OCI-LY3 (cell line): Measurements from ENCODE around the gene NEDD4L.

Experiments used
- H2AFZ ChIP-seq: fragments of 200-600, 300-600 bp; shearing (Covaris generic); 2 replicates; pipeline ENCODE4 v1.6.0; 2014; ENCODE audit warnings: antibody characterized with exemption, low read depth, low read length
- H3K27ac ChIP-seq: fragments of 200-600, 300-600 bp; sonication (generic); 2 replicates; pipeline ENCODE4 v1.5.1; 2014; ENCODE audit warnings: mild to moderate bottlenecking, low read length, moderate library complexity, mixed read lengths
- H3K27me3 ChIP-seq: fragments of 200-600, 300-600 bp; sonication (generic); 2 replicates; pipeline ENCODE4 v1.6.1; 2014; ENCODE audit warnings: low read depth, low read length, mixed read lengths
- H3K36me3 ChIP-seq: fragments of 200-600, 300-600 bp; sonication (generic); replicated peaks from 2 replicates; pipeline ENCODE3; 2014; ENCODE audit warnings: low read depth, low read length, mixed read lengths
- H3K4me1 ChIP-seq: fragments of 300-600, 200-600 bp; sonication (generic); 2 replicates; pipeline ENCODE4 v1.6.1; 2014; ENCODE audit warnings: low read length, mixed read lengths
- H3K4me2 ChIP-seq: fragments of 200-600, 300-600 bp; sonication (generic); 2 replicates; pipeline ENCODE4 v1.6.1; 2014; ENCODE audit warnings: low read length, mixed read lengths
- H3K4me3 ChIP-seq: fragments of 300-600, 200-600 bp; sonication (generic); 2 replicates; pipeline ENCODE4 v1.5.1; 2014; ENCODE audit warnings: antibody characterized with exemption, mild to moderate bottlenecking, low read length, moderate library complexity
- H3K79me2 ChIP-seq: fragments of 300-600, 200-600 bp; shearing (Covaris generic); 2 replicates; pipeline ENCODE4 v1.6.1; 2014; ENCODE audit warnings: mild to moderate bottlenecking, low read length, mixed read lengths
- H3K9ac ChIP-seq: fragments of 300-600, 200-600 bp; shearing (Covaris generic); 2 replicates; pipeline ENCODE4 v1.6.0; 2014; ENCODE audit warnings: mild to moderate bottlenecking, low read length, moderate library complexity
- H3K9me3 ChIP-seq: fragments of 200-600, 300-600 bp; shearing (Covaris generic); 2 replicates; pipeline ENCODE4 v1.6.1; 2014; ENCODE audit warnings: low read length, mixed read lengths; ENCODE audit not compliant: insufficient read depth
- H4K20me1 ChIP-seq: fragments of 200-600, 300-600 bp; sonication (generic); 2 replicates; pipeline ENCODE4 v1.6.1; 2016; ENCODE audit warnings: low read length, mixed read lengths; ENCODE audit not compliant: insufficient read depth
- CTCF ChIP-seq: fragments of 200-600, 300-600 bp; sonication (generic); IDR thresholded peaks from 2 replicates; pipeline ENCODE4 v1.5.1; 2014; ENCODE audit warnings: antibody characterized with exemption, low read length, low read depth
- EZH2phosphoT487 ChIP-seq: fragments of 200-600 bp; shearing (Covaris generic); IDR thresholded peaks from 2 replicates; pipeline ENCODE4 v1.6.1; 2018; ENCODE audit warnings: antibody characterized with exemption, mixed run types, low read depth

Gene NEDD4L

GRCh38 chr18:58249712-58250111 is 205.7 kb downstream of the NEDD4L start:
- Histone ChIP-seq H3K79me2 (peaks cover 11% of the 10 kb centered on the region; the same call in 1 of the 2 replicates), H3K9ac (no peak overlapping the region), H3K36me3 (peaks cover 41% of the 10 kb centered on the region), H4K20me1 (peaks cover 77% of the 10 kb centered on the region), H3K4me2 (no peak overlapping the region), H3K27ac (no peak overlapping the region), H2AFZ (no peak overlapping the region), H3K27me3 (no peaks in the 10 kb centered on the region), H3K4me1 (no peaks in the 10 kb centered on the region), H3K4me3 (no peak overlapping the region), H3K9me3 (no peaks in the 10 kb centered on the region)
- TF ChIP-seq EZH2phosphoT487 (no peak), CTCF (no peak)

GRCh38 chr18:58251416-58251815 is 207.4 kb downstream of the NEDD4L start:
- H3K9ac ChIP-seq = no peak overlapping the region
- TF ChIP-seq CTCF (no peak), EZH2phosphoT487 (no peak)
- H3K4me2 ChIP-seq = no peak overlapping the region
- peaks cover 74% of the 10 kb centered on the region for H4K20me1 ChIP-seq
- peaks cover 52% of the 10 kb centered on the region for H3K36me3 ChIP-seq
- no peaks in the 10 kb centered on the region for H3K27me3 ChIP-seq
- H2AFZ ChIP-seq = no peak overlapping the region
- H3K79me2 ChIP-seq = peaks cover 9% of the 10 kb centered on the region; the same call in 1 of the 2 replicates
- no peak overlapping the region for H3K4me3 ChIP-seq
- no peak overlapping the region for H3K27ac ChIP-seq
- no peaks in the 10 kb centered on the region for H3K4me1 ChIP-seq
- H3K9me3 ChIP-seq = no peaks in the 10 kb centered on the region

- no peak overlapping the region for H3K4me2 ChIP-seq
- TF ChIP-seq EZH2phosphoT487 (no peak), CTCF (no peak)
- no peak overlapping the region for H2AFZ ChIP-seq
- H3K4me1 ChIP-seq = peaks cover 4% of the 10 kb centered on the region
- no peaks in the 10 kb centered on the region for H3K27me3 ChIP-seq
- H3K9ac ChIP-seq = no peak overlapping the region
- H3K36me3 ChIP-seq = peaks cover 57% of the 10 kb centered on the region
- no peak overlapping the region for H3K4me3 ChIP-seq
- no peak overlapping the region for H3K27ac ChIP-seq
- peaks cover 75% of the 10 kb centered on the region for H4K20me1 ChIP-seq
- no peaks in the 10 kb centered on the region for H3K9me3 ChIP-seq
- peaks cover 11% of the 10 kb centered on the region for H3K79me2 ChIP-seq
Measured at GRCh38 chr18:58252166-58252565, 208.1 kb downstream of the NEDD4L start.

GRCh38 chr18:58253318-58253717 is 209.3 kb downstream of the NEDD4L start:
- Histone ChIP-seq H3K9me3 (no peaks in the 10 kb centered on the region), H3K4me2 (no peak overlapping the region), H3K27ac (no peak overlapping the region), H3K79me2 (peaks cover 16% of the 10 kb centered on the region), H3K4me3 (no peak overlapping the region), H3K36me3 (peaks cover 61% of the 10 kb centered on the region), H3K9ac (no peak overlapping the region), H4K20me1 (peaks cover 76% of the 10 kb centered on the region), H2AFZ (no peak overlapping the region), H3K4me1 (peaks cover 12% of the 10 kb centered on the region), H3K27me3 (no peaks in the 10 kb centered on the region)
- TF ChIP-seq EZH2phosphoT487 (no peak), CTCF (no peak)
